Ureter (tissue), 1 donor: ENCODE measurements around the gene MOCS1. TPM values are rescaled to one million over a fixed set of nuclear protein-coding genes. Genes with fewer than 3 reads are reported as not detected.

Experiments used
- DNase-seq: peaks from one replicate; pipeline ENCODE4 v3.0.0-alpha.2; 2020; ENCODE audit warnings: low spot score
- total RNA-seq: library from RNA; stranded (reverse); gene quantifications from one replicate; pipeline ENCODE4 v1.2.4, GENCODE V29; 2023
- donor health status: DM: yes; HTN: yes; CAD: no.

MOCS1 gene
- total RNA-seq, 1 donor from 2014 or later: 34.8 TPM

- no peak for DNase-seq
Observed at GRCh38 chr6:39902786-39903465, 31.3 kb downstream of the MOCS1 start.

DNA sequence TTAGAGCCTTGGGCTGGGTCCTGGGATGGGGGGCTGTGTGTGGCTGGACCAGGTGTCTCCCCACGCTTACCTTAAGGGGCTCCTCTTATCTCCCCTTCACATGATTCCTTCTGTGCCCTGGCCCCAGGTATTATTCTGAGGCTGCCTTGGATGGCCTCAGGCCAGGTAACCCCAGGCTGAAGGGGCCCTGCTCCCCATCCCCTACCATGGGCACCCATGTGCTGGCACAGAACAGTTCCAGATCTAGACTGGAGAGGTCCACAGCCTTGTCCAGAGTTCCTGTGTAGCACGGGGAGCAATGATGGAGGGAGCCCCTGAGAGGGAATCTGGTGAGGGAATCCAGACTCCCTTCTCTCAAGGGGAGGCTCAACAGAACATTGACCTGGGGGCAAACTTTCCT lies 32.1 kb downstream of the MOCS1 start:
- DNase-seq: no peak

DNA sequence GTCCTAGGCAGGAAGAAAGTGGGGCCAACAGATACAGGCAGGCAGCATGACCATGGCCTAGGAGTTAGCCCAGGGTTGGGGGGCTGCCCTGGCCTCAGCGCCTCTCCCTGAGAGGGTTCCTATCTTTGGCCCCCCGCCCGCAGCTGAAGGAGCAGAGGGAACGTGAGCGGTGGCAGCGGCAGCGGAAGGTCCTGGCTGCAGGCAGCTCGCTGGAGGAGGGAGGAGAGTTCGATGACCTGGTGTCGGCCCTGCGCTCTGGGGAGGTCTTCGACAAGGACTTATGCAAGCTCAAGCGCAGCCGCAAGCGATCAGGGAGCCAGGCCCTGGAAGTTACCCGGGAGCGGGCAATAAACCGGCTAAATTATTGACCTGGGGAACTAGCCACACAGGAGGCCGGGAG lies 32.6 kb downstream of the MOCS1 start:
- no peak for DNase-seq

GRCh38 chr6:39901116-39901655 lies 33.1 kb downstream of the MOCS1 start:
- no peak for DNase-seq

DNA sequence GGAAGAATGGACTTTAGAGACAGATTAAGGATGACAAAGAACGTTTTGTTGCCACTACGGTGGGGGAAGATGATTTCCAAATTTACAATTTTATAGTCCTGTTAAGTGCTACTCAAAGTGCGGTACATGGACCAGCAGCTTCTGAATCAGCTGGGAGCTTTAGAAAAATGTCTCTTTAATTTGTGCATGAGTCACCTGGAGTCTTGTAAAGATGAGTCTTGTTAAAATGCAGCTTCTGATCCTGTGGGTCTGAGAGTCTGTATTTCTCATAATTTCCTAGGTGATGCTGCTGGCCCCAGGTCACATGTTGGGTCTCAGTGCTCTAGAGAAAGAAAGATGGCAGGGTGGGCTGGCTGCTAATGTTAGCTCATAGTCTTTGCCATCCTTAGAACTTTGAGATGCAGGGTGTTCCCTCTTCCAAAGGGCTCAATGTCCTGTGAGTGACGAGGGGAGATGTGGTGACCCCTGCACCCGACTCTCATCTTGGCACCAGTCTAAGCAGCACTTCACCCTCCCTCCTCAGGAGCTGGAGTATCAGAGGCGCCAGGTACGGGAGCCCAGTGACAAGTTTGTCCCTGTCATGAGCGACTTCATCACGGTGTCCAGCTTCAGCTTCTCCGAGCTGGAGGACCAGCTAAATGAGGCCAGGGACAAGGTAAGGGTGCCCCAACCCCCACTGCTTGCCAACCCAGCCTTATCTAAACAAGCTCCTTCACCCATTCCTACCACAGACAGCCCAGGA lies 34.5 kb downstream of the MOCS1 start:
- DNase-seq: no peak

DNA sequence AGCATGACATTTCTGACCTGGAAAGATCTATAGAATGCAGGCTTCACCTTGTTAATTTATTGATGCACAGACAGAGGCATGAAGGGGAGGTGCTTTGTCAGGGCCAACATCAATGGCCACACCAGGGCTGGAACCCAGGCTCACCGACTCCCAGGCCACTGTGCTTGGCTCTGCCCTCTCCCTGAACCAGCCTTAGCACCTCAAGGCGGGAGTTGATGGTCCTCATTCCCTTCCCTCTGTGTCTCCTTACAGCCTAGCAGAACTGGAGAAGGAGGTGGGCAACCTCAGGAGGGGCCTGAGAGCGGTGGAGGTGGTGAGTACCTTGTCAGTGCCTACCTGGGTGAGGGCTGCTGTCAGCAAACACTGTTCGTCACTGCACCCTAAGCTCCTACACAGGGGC lies 35.6 kb downstream of the MOCS1 start:
- no peak for DNase-seq

- no peak for DNase-seq
Observed at GRCh38 chr6:39897698-39898097, 36.6 kb downstream of the MOCS1 start.

GRCh38 chr6:39896701-39897100 lies 37.6 kb downstream of the MOCS1 start:
- DNase-seq: no peak

GRCh38 chr6:39893286-39893685 lies 41.0 kb downstream of the MOCS1 start:
- no peak for DNase-seq

DNA sequence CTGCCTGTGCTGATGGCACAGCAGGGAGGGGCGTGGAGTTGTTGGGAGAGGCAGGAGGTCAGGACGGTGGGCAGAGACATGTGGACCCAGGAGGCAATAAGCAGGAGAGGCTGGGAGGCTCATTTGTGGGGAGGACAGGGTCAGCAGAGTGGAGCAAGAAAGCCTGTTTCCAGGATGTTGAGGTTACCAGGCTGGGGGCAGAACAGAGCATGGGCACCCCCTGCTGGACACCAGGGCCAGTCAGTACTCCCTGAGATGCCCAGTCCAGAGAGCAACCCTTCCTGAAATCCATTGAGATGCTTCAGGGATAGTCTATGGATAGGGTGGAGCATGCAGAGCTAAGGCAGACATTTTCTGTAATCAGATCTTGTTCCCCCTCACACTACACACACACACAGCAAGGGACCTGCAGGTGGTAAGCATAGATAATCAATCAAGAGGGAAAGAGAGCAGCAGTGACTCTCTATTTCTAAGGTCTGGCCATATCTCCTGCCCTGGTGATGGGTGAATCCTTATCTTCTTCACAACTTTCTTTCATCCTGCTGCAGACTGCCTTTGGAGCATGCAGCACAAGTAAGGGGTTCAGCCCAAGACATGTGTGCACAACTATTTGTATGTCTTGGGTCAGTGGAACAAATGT lies 41.7 kb downstream of the MOCS1 start:
- peak; percentile 66 for DNase-seq

DNA sequence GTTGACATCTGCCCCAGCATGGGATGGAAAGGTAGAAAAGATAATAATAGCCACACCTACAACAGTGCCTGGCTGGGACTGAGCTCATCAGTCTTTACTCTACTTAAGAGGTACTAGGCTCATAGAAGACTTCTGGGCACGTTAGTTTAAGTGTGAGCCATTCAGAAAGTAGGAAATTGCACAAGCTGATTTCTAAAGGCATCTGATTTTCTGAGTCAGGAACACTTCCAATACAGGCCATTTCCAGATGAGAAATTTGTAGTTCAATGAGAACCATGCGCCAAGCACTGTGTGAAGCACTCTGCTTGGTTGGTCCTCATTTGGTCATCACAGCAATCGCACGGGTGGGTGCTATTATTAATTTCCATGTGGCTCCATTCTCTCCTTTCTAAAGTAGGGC lies 42.3 kb downstream of the MOCS1 start:
- DNase-seq: no peak

DNA sequence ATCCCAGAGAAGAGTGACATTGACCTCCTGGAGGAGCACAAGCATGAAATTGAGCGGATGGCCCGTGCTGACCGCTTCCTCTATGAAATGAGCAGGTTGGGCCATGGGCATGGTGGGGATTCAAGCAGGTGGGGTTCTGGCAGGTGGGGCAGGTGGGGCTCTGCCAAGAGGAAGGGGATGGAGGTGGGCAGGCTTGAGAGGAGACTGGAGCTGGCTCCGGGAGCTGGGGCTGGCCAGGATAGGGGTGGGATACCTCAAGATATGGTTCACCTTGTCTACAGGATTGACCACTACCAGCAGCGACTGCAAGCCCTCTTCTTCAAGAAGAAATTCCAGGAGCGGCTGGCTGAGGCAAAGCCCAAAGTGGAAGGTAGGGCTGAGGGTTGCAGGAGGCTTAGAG lies 42.9 kb downstream of the MOCS1 start:
- DNase-seq: no peak

GRCh38 chr6:39889229-39889628 lies 45.0 kb downstream of the MOCS1 start:
- no peak for DNase-seq

GRCh38 chr6:39887692-39888450 lies 46.4 kb downstream of the MOCS1 start:
- DNase-seq: peak; percentile 63

GRCh38 chr6:39886871-39887270 lies 47.4 kb downstream of the MOCS1 start:
- DNase-seq: no peak

- no peak for DNase-seq
Observed at GRCh38 chr6:39885691-39886090, 48.6 kb downstream of the MOCS1 start.

DNA sequence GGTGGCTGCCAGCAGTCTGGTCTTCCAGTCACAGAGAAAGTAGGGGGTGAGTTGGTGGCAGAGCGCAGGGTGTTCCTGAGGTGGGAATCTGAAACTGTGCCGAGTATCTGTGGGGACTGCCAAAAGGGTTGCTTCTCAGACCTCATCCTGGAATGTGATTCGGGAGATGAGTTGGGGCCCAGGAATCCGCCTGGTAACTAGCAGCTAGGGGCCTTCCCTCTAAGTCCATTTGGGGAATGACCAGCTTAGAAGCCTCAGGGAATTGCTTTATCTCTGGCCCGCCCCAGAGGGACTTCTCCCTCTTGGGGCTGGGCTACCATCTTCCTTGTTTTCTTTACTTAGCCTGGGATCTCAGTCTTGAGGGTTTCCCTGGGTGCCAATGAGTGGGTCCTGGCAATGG lies 49.6 kb downstream of the MOCS1 start:
- DNase-seq: no peak

GRCh38 chr6:39882531-39882899 lies 51.7 kb downstream of the MOCS1 start:
- peak; percentile 70 for DNase-seq

DNA sequence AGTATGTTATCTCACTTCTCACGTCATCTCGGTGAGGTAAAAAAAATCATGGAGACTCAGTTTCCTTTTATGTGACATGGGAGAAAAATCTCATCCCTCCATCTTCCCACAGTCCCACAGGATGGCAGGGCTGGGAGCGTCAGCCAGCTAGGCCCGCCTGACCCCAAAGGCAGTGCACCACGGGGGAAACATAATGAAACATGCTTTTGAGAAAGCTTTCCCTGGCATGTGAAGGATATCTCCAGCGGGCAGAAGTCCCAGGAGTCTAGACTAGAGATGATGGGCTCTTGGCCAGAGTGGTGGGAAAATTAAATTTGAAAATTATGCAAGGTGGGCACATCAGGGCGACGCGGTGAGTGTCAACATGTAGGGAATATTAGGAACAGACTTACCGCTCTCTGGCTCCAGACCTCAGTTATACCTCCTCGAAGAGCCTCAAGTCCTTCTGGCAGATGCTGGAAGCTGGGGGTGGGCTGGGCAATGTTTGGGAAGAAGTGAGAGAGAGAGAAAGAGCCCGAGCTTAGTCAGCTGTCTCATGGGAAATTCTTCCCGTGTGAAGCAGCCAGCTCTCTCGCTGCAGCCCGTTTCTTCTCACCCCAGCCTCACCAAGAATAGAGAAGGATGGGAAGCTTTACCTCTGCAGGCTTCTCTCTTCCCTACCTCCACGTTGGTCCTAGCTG lies 52.3 kb downstream of the MOCS1 start:
- DNase-seq: no peak

- no peak for DNase-seq
Observed at GRCh38 chr6:39880594-39880993, 53.7 kb downstream of the MOCS1 start.

- DNase-seq: no peak
Observed at GRCh38 chr6:39879535-39879934, 54.7 kb downstream of the MOCS1 start.

DNA sequence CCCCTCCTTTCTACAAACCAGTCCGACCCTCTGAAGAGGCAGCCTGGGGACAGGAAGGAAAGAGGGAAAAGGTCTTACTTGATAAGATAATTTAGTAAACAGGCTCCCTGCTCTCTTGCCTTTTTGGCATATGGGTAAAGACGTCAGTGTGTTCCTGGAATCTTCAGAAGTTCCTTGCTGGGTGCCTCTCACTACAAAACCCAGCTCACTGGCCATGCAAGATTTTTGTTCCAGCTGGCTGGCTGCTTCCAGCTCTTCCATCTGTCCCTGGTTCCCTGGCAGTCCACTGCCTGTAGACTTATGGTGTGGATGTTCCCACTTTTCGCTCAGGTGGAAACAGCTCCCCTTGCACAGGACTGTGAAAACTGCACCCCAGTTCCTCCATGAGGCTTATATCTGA lies 57.4 kb downstream of the MOCS1 start:
- no peak for DNase-seq
